Activated CD8-positive, alpha-beta memory T cell treated with anti-CD3 and anti-CD28 coated beads, Interleukin-2, amount 50 U/mL, for 48 hours (primary cell): Measurements from ENCODE around the gene MILR1.
"Not testable (repeated sequence)": the region's sequence is repeated elsewhere in the genome, so short reads cannot be mapped to it uniquely, and the experiment has no call there.

ENCODE experiments used
- DNase-seq: peaks from one replicate; pipeline ENCODE4 v3.0.0-alpha.2; 2020

MILR1 gene

DNA sequence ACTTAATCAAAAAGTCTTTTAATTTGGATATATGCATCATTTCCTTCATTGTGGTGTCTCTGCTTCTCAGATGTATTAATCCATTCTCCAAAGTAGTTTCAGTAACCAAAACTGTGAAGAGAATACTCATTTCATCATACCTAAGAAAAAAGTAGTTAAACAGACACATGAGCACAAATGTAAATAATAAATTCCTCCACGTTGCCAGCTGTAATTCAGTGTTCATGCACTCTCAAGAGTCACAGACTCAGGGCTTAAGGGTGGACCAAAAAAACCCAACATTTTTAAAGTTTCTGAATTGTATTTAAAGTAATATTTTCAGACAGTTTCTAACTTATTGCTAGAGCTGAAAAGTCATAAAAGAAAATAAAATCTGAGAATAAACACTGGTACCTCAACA is 28.9 kb downstream of the MILR1 start:
- no peak for DNase-seq

DNA sequence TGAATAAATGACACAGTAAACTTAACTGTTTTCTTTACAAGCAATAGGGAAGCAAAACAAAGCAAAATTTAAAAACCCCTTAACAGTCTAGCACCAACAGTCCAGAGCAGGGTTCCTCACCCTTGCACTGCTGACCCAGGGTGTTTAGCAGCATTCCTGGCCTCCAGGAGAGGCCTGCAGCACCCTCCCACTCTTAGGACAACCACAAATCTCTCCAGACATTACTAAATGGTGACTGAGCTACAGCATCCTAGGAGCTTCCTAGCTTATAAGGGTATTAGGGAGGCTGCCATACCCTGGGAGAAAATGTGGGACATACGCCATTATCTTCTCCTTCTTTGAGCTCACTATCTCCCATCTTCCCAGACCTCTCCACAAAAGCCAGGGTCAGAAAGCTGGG is 32.0 kb downstream of the MILR1 start:
- DNase-seq, result peak; percentile 6

DNA sequence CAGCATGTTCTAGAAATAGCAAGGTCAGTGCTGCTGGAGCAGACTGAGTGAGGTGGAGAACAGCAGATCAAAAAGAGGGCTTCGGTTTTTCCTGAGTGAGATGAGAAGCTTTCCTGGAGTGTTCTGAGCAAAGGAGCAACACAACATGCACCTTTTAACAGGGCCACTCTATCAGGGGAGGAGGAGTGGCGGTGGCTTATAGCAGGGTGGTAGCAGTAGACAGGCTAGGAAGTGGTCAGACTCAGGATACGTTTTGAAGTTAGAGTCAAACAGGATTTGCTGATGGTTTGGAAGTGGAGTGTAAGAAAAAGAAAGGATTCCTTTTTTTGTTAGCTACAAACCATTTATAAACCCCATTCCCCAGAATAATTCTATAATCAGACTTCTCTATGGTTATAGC is 35.5 kb downstream of the MILR1 start:
- no peak for DNase-seq

DNA sequence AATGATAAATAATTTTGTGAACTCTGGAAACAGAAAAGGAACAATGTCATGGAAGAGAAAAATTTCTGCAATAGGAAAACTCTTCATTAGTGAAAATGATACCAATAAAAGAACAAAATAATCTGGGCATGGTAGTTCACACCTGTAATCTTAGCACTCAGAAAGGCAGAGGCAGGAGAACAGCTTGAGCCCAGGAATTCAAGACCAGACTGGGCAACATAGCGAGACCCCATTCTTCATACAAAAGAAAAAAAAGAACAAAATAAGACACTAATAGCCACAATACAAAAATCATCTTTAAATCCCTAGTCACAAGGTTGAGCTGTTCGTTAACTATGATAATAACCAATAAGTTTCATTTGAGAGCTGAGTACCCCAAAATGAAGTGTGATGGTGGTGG is 39.4 kb downstream of the MILR1 start:
- no peak for DNase-seq

DNA sequence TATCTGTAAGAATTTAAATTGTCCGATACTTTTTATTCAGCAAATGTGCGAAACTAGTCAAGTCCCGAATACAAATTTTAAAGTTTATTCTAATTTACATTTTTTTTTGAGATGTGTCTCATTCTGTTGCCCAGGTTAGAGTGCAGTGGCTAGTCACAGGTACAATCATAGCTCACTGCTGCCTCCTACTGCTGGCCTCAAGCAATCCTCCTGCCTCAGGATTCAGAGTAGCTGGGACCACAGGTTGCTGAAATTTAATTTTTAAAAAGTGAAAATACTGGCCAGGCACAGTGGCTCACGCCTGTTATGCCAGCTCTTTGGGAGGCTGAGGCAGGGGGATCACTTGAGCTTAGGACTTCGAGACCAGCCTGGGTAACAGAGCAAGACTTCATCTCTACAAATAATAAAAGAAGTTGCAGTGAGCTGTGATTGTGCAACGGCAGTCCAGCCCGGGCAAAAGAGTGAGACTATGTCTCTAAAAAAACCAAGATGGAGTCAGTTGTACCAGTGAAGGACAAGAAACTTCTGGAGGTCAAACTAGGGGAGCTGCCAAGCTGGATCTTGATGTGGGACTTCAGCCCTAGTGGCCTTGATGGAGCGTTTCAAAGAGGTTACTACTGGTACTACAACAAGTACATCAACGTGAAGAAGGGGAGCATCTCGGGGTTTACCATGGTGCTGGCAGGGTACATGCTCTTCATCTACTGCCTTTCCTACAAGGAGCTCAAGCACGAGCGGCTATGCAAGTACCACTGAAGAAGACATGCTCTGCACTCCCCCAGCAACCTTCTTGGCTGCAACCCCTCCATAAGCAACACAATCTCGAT is 42.3 kb downstream of the MILR1 start:
- DNase-seq, result peak; percentile 63

DNA sequence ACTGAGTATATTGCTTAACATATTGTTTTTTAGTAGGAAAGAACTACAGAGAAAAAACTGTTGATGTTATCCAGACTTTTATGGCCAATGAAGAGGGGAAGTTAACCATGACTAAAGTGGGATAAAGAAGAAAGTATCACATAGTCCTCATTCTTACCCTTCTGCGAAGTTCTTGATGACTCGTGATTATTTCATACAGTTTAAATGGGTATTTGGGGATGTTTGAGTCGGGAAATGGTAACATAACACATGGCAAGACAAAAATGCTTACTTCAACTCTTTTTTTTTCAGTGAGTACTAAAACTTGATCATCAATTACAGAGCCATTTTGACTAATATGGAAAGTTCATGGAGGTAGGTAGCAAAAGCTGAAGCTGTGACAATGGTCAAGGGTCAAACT is 43.1 kb downstream of the MILR1 start:
- no peak for DNase-seq

DNA sequence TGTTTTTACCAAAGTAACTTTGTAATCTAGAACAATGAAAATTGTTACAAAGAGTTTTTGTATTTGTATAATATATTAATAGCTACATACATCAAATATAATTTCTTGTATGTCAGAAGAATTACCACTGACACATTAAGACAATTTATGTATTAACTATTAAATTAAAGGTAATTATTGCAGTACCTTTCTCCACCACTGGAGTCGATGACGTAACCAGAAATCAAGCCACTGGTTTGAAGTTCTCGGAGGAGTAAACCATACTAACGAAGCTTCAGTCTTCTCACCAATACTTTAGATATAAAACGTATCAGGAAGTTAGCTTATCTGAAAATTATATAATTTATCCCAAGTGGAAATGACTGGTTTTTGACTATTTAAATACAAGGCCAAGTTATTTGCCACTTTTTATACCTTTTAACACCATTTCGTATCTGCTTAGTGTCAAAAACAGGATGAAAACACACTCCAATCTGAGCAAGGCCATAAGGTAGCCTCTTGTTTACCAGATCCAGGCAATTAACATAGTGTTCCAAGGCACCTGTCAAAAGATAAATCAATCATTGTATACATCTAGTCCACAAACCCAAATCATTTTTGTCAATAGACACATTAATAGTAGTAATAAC is 43.7 kb downstream of the MILR1 start:
- DNase-seq, result no peak

DNA sequence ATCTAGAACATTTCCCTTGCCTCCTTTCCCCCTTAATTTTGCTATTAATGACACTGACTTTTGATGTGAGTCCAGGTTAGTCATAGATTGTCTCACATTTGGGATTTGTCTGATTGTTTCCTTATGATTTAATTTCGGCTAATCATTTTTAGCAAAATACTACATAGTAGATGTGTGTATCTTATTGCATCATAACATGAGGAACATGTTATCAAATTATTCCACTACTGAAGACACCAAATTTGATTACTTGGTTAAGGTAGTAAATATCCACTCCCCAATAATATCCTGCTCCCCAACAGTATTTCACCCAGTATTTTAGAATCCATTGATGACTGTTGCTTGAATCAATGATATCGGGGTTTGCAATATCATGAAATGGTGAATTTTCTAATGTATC is 45.2 kb downstream of the MILR1 start:
- DNase-seq, result no peak

DNA sequence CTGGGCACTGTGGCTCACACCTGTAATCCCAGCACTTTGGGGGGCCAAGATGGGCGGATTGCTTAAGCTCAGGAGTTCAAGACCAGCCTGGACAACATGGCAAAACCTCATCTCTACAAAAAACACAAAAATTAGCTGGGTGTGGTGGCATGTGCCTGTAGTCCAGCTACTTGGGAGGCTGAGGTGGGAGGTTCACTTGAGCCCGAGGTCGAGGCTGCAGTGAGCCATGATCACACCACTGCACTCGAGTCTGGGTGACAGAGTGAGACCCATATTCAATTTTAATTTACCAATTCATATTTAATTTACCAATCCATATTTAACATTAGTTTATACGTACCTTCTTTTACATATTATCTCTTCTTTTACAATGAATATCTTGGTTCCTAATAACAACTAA is 46.4 kb downstream of the MILR1 start:
- DNase-seq, result not testable (repeated sequence)

DNA sequence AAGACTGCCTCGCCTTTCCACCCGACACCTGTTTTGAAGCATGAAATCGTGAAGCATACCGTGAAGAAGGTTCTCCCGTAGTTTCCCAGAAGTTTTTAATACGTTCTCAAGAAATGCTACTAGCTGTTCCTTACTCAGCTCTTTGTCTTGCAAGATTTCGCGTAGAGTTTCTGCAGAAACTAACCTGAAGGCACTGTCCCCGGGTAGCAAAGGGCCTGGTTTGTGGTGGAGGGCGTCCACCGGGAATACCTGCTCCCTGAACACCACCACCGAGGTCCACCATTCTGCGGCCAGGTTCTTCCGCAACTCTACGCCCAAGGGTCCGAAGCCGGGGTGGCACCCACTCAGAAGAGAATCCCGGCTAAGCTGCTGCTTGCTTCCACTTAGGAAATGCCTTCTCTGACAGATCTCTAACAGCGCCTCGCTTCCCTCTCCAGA is 47.5 kb downstream of the MILR1 start:
- DNase-seq, result no peak

DNA sequence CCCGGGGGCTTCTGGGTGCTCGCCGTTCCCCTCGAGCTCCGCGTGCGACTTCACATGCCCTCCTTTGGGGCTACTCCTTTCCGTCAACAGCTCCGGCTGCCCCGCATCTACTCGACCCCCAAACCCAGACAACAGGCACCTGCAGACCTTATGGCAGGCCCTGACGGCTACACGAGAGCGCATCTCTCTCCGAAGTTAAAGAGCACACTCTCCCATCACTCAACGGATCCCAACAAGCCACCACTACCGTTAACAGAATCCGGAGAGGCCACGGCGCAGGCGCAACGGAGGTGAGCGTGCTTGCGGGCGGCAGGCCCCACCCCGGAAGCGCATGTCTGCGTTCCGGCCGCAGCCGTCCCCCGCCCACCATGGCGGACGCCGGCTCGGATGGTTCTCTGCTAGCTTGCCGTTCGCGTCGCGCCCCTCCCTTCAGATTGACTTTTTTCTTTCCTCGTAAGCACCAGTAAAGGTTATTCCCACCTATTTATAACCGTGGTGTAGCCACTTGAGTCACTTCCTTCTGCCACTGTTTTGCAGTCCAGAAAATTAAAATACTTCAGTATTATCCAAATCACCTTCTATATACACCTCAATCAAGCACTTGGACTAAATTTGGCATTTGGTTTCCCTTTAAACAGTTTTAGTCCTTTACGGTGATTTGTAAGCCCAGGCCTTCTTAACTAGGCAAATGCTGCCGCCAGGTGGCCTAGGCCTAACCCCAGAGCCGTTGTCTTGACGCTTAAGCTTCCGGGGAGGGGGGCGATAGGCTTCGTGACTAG is 48.1 kb downstream of the MILR1 start, which contains the start of gene POLG2:
POLG2 (minus strand) TSS at position 269 of the 779 bp plus-strand sequence; CDS start at position 183, 86 bp downstream.
- peak; percentile 98 for DNase-seq

DNA sequence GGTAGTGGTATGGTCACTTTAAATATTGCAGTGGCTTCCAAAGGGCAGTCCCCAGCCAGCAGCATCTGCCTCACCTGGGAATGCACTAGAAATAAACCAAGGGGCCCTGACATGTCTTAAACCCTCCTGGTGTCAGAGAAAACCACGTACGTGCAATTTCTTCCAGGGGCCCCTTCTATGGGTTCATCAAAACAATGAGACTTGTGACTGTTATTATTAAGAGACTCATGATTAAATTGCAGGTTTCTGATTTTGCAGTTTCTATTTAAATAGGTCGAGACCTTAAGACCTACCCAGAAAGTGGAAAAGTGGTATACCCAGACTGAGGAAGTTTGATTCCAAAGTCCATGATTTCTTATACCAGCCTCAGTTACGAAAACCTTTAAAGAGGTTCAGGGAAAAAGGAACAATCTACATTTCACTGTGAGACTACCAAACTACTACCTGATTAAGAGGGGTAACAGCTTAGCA is 48.7 kb downstream of the MILR1 start:
- DNase-seq, result peak; percentile 81

DNA sequence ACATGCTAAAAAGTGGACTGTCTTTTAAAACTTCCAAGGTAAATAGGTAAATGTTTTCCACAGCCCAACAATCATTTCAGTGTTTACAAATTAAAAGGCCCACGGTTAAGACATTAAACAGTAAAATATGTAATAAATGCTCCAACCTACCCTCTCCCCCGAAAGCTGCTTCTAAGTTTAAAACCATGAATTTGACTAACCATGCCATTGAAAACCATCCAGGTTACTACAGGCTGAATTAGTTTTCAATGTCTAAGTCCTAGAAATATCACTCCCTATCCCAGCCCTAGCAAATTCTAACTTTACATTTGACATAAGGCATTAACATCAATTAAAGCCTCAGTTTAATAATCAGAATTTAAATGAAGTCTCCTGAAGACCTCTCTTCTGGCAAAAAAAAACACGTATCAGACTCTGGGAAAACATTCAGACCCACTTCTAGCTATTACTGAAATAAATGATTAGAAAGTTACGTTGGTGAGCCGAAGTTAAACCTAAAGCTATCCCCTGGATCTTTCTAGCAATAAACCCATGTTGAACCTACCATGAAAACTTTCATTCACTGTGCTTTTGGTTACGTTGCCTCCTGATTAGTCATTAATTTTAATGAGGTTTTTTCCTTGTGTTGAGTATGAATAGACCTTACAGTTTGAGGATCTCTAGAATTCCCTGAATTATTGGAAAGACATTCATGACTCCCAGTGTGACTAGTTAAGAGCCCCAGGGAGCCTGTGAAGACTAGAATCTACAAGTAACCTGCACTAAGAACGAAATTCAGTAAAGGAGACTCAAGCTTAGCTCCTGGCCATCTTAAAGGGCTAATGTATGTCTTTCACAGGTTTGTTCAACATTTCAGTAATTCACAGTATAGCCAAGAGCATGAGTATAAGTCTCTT is 49.6 kb downstream of the MILR1 start:
- no peak for DNase-seq

DNA sequence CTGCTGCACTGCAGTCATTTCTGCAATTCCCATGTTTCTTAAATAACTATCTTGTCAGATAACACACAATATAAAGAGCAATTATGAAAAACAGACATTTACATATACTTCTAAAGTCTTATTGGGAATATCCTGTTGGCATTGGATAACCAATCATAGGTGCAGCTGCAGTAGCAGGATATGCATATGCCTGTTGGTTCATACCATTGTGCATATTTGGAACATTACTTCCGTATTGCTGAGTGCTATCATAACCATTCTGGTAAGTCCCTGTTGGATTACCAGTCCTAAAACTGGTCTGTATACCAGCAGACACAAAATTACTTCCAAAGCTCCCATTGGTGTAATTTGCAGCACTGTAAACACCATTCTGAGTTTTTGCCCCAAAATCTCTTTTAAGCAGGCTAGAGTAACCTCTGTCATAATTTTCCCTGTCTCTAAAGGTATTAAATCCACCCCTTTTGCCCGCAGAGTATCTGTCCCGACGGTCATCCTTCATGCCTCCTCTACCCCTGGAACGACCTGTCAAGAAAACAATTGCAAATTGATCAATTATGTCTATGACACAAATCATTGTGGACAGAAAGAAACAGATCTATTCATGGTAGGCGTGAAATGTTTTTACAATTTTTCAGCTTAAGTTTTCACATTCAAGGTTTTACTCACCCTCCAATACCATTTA is 51.0 kb downstream of the MILR1 start:
- DNase-seq, result no peak

DNA sequence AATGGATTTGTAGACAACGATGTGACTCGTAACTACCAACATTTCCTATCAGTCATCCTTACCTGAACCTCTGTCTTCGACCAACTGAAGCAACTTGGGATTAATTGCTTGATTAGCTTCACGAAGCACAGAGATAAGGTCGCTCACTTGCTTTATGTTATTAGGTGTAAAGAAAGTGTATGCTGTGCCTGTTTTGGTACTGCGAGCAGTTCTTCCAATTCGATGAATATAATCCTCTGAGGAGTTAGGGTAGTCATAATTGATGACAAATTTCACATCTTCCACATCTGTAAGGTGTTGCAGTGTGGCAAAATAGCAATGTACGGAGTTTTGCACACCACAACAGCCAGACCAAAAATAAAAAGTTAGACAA is 51.6 kb downstream of the MILR1 start:
- no peak for DNase-seq

DNA sequence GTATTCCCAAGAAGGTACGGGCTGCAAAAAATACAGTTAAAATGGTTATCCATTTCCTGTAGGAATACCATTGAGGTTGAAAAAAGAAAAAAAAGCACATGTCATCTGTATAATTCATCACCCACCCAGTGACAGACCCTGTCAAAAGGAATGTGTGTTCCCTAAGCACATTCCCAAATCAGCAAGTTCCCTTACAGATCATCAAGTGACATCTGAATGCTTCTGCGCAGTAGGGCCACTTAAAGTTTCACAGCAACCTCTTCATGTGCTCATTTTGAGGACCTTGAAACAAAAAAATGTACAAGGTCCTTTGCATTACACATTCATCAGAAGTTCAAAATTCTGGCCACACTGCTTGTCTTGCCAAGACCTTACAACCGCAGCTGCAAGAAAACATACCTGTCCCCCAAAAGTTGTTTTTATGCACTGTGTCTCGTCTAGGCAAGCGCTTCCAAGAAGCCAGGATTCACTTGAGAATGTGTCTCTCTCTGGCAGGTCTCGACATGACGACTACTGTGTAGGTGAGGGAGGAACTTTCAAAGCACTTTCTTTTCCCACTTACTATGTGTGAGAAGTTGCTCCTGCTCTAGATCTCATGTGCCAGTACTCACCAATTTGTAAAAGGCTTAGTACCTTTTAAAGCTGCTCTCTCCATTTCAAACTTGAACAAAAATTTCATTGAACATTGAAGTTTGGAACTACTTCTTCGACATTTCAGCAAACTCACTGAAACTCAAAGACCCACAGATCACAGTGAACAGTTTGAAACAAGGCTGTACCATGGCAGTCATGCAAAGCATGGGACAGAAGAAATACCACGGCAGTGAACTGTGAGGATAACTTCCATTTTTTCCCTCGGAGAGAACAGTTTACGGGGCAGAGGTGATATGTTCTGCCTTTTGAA is 52.2 kb downstream of the MILR1 start:
- DNase-seq, result no peak

DNA sequence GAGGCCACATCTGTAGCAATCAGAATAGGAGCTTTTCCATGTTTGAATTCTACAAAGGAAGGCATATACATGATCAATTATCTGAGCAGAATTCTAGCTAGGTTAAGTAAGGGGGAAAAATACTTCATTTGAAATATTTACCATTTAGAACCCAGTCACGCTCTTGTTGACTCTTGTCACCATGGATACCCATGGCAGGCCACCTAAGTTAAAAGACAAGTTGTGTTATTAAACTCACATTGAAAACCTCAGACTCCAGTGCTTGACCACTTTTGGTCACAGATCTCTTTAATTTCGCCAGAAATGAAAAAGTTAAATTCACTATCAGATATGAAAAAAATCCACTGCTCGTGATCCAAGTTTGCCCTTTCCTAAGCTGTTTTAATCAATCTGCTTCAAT is 53.1 kb downstream of the MILR1 start:
- no peak for DNase-seq

DNA sequence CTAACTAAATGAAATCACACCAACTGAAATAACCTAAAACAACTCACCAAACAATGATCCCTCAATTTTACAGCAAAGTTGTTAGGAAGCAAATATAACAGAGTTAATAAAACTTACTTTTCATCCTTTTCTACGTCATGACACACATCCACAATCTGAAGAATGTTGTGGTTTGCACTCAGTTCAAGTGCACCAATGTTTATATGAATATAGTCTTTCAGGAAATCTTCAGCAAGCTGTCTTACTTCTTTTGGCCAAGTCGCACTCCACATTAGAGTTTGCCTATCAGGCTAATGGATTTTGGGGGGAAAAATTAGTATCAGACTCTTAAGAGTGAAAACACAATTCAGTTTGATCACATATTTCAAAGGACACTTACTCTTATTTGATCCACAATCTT is 53.9 kb downstream of the MILR1 start:
- no peak for DNase-seq

DNA sequence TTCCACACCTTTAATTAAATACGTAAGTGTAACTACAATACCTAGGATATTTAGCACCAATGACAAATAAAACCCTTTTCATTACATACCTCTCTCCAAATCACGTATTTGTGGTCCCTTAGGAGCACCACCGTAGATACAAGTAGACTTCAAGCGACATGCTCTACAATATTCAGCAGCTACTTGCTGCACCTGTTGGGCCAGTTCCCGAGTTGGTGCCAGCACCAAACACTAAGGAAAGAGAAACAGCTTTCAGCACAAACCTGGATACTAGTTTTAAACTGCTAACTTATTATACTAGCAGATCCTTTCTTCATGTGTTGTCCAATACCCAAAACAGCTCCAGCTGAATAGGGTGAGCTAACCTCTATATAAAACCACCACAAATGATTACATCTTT is 54.4 kb downstream of the MILR1 start:
- DNase-seq, result no peak

DNA sequence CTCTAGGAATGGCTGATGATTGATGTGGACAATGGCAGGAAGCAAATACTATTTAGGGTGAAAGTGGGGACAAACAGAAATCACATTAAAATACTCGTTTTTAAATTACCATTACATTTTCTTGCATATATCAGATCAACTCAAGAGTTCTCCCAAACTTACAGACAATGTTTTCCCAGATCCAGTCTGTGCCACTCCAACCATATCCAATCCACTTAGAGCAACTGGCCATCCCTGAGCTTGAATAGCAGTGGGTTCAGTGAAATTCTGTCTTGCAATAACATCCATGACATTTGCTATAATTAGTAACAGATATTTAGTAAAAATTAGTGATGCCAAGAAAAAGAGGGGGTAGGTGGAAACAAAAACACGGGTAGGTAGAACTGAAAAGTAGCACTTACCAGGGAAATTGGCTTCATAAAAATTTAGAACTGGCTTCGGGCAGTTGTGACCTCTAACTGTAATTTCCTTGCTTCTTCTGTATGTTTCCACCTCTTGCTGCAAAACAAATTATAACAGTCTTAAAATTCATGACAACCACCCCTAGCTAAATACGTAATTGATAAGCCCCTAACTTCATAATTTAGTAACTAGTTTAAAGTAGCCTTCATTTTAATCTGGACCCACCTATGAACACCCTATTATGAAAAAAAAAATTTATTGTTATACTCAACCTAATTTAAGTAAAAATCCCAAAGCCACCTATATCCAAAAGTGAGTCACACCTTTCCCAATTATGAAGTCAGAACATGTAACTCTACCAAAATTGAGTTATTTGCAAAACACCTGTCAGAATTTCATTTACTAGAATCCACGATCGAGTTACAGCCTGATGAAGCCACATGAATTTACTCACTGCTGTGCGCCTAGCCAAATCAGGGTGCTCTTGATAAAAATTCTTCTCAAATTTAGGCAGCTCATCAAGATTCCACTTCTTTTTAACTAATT is 55.2 kb downstream of the MILR1 start:
- no peak for DNase-seq
